Spleen (tissue), 11 donors: ENCODE results near the gene IFI30. TPM values are rescaled to one million over a fixed set of nuclear protein-coding genes. Genes with fewer than 3 reads are reported as not detected.

Experiments
- DNase-seq: peaks from one replicate; pipeline ENCODE4 v3.0.0-alpha.2; 2020
- H3K27ac ChIP-seq, 8 donors: fragments of 200-600 bp; sonication (generic) in 7 of 8; 1 replicate in 4 of 8; 2 replicates in 4 of 8; pipeline versions ENCODE4 v1.5.0 to v1.8.0; 2016 to 2021; ENCODE audit warnings: inconsistent platforms in 4 of 8, mild to moderate bottlenecking in 4 of 8, moderate library complexity in 1 of 8
- H3K27me3 ChIP-seq, 7 donors: fragments of 200-600 bp; sonication (generic) in 6 of 7; replicated peaks in 1 of 7; 1 replicate in 4 of 7; 2 replicates in 3 of 7; pipeline versions ENCODE4 v1.5.0 to v1.8.0; 2016 to 2021; ENCODE audit warnings: inconsistent platforms in 3 of 7, mild to moderate bottlenecking in 1 of 7
- H3K36me3 ChIP-seq, 6 donors: fragments of 200-600 bp; sonication (generic) in 5 of 6; 1 replicate in 4 of 6; 2 replicates in 2 of 6; pipeline versions ENCODE4 v1.5.0 to v1.8.0; 2016 to 2021; ENCODE audit warnings: inconsistent platforms in 2 of 6
- H3K4me1 ChIP-seq, 6 donors: fragments of 200-600 bp; sonication (generic) in 5 of 6; 1 replicate in 3 of 6; 2 replicates in 3 of 6; pipeline versions ENCODE4 v1.5.0 to v1.8.0; 2016 to 2021; ENCODE audit warnings: inconsistent platforms in 3 of 6
- H3K4me3 ChIP-seq, 8 donors: fragments of 200-600 bp; sonication (generic) in 7 of 8; 1 replicate in 4 of 8; 2 replicates in 4 of 8; pipeline versions ENCODE4 v1.5.0 to v1.8.0; 2016 to 2021; ENCODE audit warnings: inconsistent platforms in 4 of 8, mild to moderate bottlenecking in 4 of 8, moderate library complexity in 2 of 8
- H3K9me3 ChIP-seq, 8 donors: fragments of 200-600 bp; sonication (generic) in 7 of 8; 1 replicate in 4 of 8; 2 replicates in 4 of 8; pipeline versions ENCODE4 v1.5.0 to v1.8.0; 2016 to 2021; ENCODE audit warnings: inconsistent platforms in 4 of 8
- POLR2A ChIP-seq, 3 donors: fragments of 450-650 bp; IDR thresholded peaks; one replicate each; pipeline ENCODE4 v1.5.1; 2017; ENCODE audit warnings: antibody characterized with exemption in 3 of 3, mild to moderate bottlenecking in 1 of 3
- POLR2AphosphoS5 ChIP-seq, 3 donors: sonication (generic); formaldehyde crosslinking; IDR thresholded peaks; one replicate each; pipeline ENCODE4 v1.5.1; 2017; ENCODE audit warnings: antibody characterized with exemption in 3 of 3
- WGBS, 5 donors: extraction: QIAGEN DNeasy Blood & Tissue Kit in 3 of 5; methylation state at CpG; one replicate each; pipeline versions ENCODE4 v1.1.5 to v1.1.7; 2013 to 2018; 5-methylcytosine and 5-hydroxymethylcytosine counted together
- intact Hi-C: fragments of 100-400 bp; cut with DNase I; formaldehyde crosslinking; loops from one replicate; pipeline ENCODE4 v1.15.0; 2023; ENCODE audit warnings: low total_unique reads
- polyA plus RNA-seq, 3 donors: library from polyadenylated mRNA; stranded (reverse); fragments of 200-250 nt; gene quantifications; one replicate each; pipeline ENCODE4 v1.2.1, GENCODE V29; 2013
- total RNA-seq, 7 donors: library from RNA; depleted of rRNA in 3 of 7; stranded (reverse); fragments of >200 nt in 3 of 7; fragmentation: NEBNext Ultra II Directional in 4 of 7; extraction: Animal tissue kit (Norgen Biotek cat#: 25700) in 4 of 7; gene quantifications; one replicate each; pipeline versions ENCODE4 v1.1.0 to v1.2.1, GENCODE V29; 2016 to 2021
- TF ChIP-seq, protein P1 (sequence below), 11 experiments: fragments of 200-600 bp in 7 of 11; fragments of 450-650 bp in 4 of 11; sonication (generic) in 4 of 11; IDR thresholded peaks in 8 of 11; conservative IDR thresholded peaks in 3 of 11; 1 replicate in 7 of 11; 2 replicates in 4 of 11; pipeline versions ENCODE4 v1.4.0 to v1.8.0; 2016 to 2021; ENCODE audit warnings: antibody characterized with exemption in 11 of 11, inconsistent platforms in 4 of 11, mild to moderate bottlenecking in 1 of 11
- donor health status: healthy with polysubstance abuse.
- donor health status: DM: no; HTN: no; CAD: no; lungs with moderate emphysema.
- donor health status: DM: no; HTN: no; CAD: no.
- donor health status: Bipolar disorder and iron deficiency.
- donor health status: healthy.
- donor health status: DM: no; HTN: no; CAD: no.
- donor health status: DM: yes; HTN: yes; CAD: no.

IFI30 gene
- total and polyA plus RNA-seq, 10 donors: 206 to 475 (median 288) TPM

DNA sequence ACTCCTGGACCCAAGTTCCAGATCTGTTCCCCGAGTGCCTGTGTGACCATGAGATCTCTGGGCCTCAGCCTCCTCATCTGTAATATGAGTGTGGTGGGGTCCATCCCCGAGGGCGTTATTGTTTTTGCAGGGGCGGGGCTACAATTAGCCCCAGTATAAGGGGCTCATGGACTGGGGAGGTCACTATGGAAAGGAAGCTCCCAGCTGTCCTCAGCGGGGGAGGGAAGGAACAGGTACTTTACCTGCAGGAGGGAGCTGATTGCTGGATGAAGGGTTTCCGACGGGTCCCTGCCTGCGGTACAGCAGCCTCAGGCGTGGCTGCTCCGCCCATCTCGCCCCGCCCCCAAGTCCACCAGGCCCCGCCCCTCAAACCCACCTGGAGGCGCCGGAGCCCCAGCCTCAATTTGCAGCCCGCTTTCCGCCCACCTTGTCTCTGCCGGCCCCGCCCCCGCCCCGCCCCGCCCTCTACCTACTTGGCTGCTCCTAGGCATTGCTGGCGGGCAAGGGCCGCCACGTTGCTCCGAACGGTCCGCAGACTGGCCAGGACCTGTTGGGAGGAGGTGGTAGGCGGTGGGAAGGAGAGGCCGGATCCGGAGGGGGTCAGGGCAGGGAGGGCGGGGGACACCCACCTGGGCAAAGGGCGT is 47.1 kb downstream of the IFI30 start:
- intact Hi-C loops: no loop called here
- DNase-seq: no peak
- Histone ChIP-seq H3K27me3 (peaks cover 3 to 63% (median 31%) of the 10 kb centered on the region in 7 donors), H3K4me1 (peaks cover 12 to 28% (median 22%) of the 10 kb centered on the region in 6 donors), H3K36me3 (no peaks in the 10 kb centered on the region), H3K27ac (no peak overlapping the region), H3K9me3 (no peaks in the 10 kb centered on the region), H3K4me3 (no peak overlapping the region)
- 10 to 16% (median 12%) methylated on average over 11 to 33 of the region's 33 CpGs for WGBS, 5 donors
- TF ChIP-seq POLR2AphosphoS5 (IDR thresholded peaks at IDR 0.05) (no peak), POLR2A (IDR thresholded peaks at IDR 0.05) (no peak)
- TF ChIP-seq, protein P1, sequence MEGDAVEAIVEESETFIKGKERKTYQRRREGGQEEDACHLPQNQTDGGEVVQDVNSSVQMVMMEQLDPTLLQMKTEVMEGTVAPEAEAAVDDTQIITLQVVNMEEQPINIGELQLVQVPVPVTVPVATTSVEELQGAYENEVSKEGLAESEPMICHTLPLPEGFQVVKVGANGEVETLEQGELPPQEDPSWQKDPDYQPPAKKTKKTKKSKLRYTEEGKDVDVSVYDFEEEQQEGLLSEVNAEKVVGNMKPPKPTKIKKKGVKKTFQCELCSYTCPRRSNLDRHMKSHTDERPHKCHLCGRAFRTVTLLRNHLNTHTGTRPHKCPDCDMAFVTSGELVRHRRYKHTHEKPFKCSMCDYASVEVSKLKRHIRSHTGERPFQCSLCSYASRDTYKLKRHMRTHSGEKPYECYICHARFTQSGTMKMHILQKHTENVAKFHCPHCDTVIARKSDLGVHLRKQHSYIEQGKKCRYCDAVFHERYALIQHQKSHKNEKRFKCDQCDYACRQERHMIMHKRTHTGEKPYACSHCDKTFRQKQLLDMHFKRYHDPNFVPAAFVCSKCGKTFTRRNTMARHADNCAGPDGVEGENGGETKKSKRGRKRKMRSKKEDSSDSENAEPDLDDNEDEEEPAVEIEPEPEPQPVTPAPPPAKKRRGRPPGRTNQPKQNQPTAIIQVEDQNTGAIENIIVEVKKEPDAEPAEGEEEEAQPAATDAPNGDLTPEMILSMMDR (IDR thresholded peaks at IDR 0.05 in 8 of 11, conservative IDR thresholded peaks at IDR 0.05 in 3 of 11): no peak

DNA sequence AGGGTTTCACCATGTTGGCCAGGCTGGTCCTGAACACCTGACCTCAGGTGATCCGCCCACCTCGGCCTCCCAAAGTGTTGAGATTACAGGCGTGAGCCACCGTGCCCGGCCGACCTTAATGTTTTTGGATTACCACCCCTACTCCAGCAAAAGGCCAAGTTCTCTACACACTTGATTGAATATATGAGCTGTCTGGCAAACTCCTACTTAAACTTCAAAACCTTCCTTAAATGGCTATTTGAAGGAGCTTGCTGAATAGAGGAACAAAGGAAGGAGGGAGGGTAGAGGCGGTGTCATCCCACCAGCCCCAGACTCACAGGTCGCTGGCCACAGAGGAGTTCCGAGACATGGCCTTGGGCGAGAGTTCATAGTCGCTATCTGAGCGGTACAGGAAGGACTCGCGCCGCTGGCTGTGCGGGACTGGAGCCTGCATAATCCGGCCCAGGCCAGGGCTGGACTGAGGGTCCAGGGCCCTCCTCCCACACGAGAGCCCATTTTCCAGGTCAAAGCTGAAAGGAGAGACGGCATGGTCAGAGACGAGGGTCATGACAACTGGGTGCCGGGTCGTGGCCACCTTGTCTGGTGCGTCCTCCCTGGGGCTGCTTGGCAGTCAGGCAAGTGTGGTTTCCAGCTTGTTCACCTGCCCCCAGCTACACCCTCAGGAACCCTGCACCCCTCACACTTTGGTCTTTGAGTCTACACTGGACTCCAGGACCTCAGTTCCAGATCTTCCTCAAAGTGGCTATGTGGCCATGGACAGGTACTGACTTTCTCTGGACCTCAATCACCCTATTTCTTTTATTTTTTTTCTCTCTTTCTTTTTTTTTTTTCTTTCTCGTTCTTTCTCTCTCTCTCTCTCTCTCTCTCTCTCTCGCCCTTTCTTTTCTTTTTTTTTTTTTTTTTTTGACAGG is 48.5 kb downstream of the IFI30 start:
- H3K4me3 ChIP-seq: no peak overlapping the region
- 72 to 82% (median 79%) methylated on average over 21 to 25 of the region's 25 CpGs for WGBS, 5 donors
- no peaks in the 10 kb centered on the region for H3K36me3 ChIP-seq
- H3K27me3 ChIP-seq: peaks cover 3 to 76% (median 44%) of the 10 kb centered on the region in 7 donors
- no peak for DNase-seq
- intact Hi-C loops: no loop called here
- peaks cover 18 to 41% (median 30%) of the 10 kb centered on the region in 6 donors for H3K4me1 ChIP-seq
- TF ChIP-seq POLR2AphosphoS5 (IDR thresholded peaks at IDR 0.05) (peak in 1 of 3 donors; percentile 30), POLR2A (IDR thresholded peaks at IDR 0.05) (no peak)
- TF ChIP-seq, protein P1 (IDR thresholded peaks at IDR 0.05 in 8 of 11, conservative IDR thresholded peaks at IDR 0.05 in 3 of 11): no peak
- H3K27ac ChIP-seq: no peak overlapping the region
- H3K9me3 ChIP-seq: no peaks in the 10 kb centered on the region

DNA sequence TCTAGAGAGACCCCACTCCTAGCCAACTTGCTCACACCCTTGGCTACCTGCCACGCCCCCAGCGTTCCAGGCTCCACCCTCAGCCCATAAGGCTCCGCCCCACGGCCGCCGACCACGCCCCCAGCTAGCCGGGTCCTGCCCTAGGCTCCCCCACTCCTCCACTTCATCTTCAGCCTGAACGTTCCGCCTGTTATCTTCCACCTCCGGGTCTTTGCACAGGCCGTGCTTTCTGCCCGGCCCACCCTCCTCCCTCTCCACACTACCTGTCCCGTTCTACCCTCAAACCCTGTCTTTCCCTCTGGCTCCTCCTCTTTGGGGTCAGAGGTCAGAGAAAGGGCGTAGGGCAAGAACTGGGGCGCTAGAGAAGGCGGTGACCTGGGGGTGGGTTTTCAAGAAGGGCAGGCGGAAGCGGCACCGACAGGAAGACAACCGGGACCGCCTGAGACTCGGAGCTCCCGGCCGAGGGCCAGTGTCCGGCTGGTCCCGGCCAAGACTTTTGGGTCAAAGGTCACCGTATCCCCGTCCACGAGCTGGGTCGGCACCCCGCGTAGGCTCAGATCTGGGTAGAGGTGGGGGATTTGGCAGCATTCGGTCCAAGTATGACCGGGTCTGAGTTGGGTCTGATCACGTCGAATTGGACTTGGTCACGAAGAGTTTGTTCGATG is 50.4 kb downstream of the IFI30 start:
- Histone ChIP-seq H3K4me1 (peaks cover 18 to 41% (median 30%) of the 10 kb centered on the region in 6 donors), H3K4me3 (peak overlapping the region in 7 of 8 donors; percentile 24 to 70 (median 38)), H3K36me3 (no peaks in the 10 kb centered on the region), H3K9me3 (no peaks in the 10 kb centered on the region), H3K27me3 (peaks cover 3 to 95% (median 56%) of the 10 kb centered on the region in 7 donors), H3K27ac (peak overlapping the region in 7 of 8 donors; percentile 49 to 80 (median 65))
- TF ChIP-seq POLR2AphosphoS5 (IDR thresholded peaks at IDR 0.05) (peak; percentile 35 to 64 (median 36)), POLR2A (IDR thresholded peaks at IDR 0.05) (no peak)
- TF ChIP-seq, protein P1 (IDR thresholded peaks at IDR 0.05 in 8 of 11, conservative IDR thresholded peaks at IDR 0.05 in 3 of 11): no peak
- WGBS, 5 donors: 7 to 11% (median 9%) methylated on average over 30 to 39 of the region's 39 CpGs
- intact Hi-C loops: no loop called here
- DNase-seq: peak; percentile 85
